Kidney glomerular epithelial cell (primary cell): ENCODE results near the gene ETHE1.
A peak's percentile ranks its signal among the peaks of the same experiment; 100 is the strongest.

Experiments
- DNase-seq: peaks from one replicate; lab custom pipeline; 2025; lab: John Stamatoyannopoulos, UW

The ETHE1 gene

GRCh38 chr19:43464134-43464775 is 62.7 kb downstream of the ETHE1 start:
- no peak for DNase-seq

GRCh38 chr19:43463381-43464133 is 63.4 kb downstream of the ETHE1 start:
- DNase-seq: peak; percentile 85

- no peak for DNase-seq
These were observed 64.1 kb downstream of the ETHE1 start for GRCh38 chr19:43462785-43463380.

GRCh38 chr19:43462383-43462782 is 64.6 kb downstream of the ETHE1 start:
- no peak for DNase-seq

- DNase-seq: no peak
These were observed 65.7 kb downstream of the ETHE1 start for GRCh38 chr19:43461303-43461702.

GRCh38 chr19:43460362-43461016 is 66.5 kb downstream of the ETHE1 start:
- DNase-seq: no peak

GRCh38 chr19:43457809-43458208 is 69.2 kb downstream of the ETHE1 start:
- no peak for DNase-seq
